Adrenal gland (tissue), 19 donors: ENCODE data around the gene SMARCD3. TPM values are rescaled to one million over a fixed set of nuclear protein-coding genes. Genes with fewer than 3 reads are reported as not detected.

Experiments
- DNase-seq, 7 donors: peaks; one replicate each; pipeline ENCODE4 v3.0.0-alpha.2; 2019 to 2020
- H3K27ac ChIP-seq, 5 donors: fragments of 200-600 bp; sonication (generic) in 4 of 5; 1 replicate in 3 of 5; 2 replicates in 2 of 5; pipeline versions ENCODE4 v1.5.1 to v1.8.0; 2016 to 2020; ENCODE audit warnings: mild to moderate bottlenecking in 1 of 5
- H3K27me3 ChIP-seq: fragments of 200-600 bp; 2 replicates; pipeline ENCODE4 v1.8.0; 2021
- H3K36me3 ChIP-seq, 2 donors: fragments of 200-600 bp; replicated peaks in 1 of 2; 1 replicate in 1 of 2; 2 replicates in 1 of 2; pipeline versions ENCODE4 v1.5.1 to v1.8.0; 2018 to 2022
- H3K4me1 ChIP-seq, 2 donors: fragments of 200-600 bp; replicated peaks in 1 of 2; 1 replicate in 1 of 2; 2 replicates in 1 of 2; pipeline versions ENCODE4 v1.5.1 to v1.8.0; 2018 to 2021
- H3K4me3 ChIP-seq, 4 donors: fragments of 200-600 bp; sonication (generic) in 3 of 4; one replicate each; pipeline ENCODE4 v1.5.1; 2016 to 2018
- H3K9me3 ChIP-seq, 3 donors: fragments of 200-600 bp; sonication (generic) in 1 of 3; replicated peaks in 1 of 3; 1 replicate in 2 of 3; 2 replicates in 1 of 3; pipeline versions ENCODE4 v1.5.1 to v1.8.0; 2016 to 2021
- CTCF ChIP-seq, 6 experiments: fragments of 450-650 bp in 4 of 6; fragments of 200-600 bp in 2 of 6; sonication (generic) in 1 of 6; IDR thresholded peaks; 1 replicate in 5 of 6; 2 replicates in 1 of 6; pipeline versions ENCODE4 v1.5.1 to v1.8.0; 2016 to 2021; ENCODE audit warnings: antibody characterized with exemption in 6 of 6, mild to moderate bottlenecking in 2 of 6, moderate library complexity in 1 of 6
- POLR2A ChIP-seq, 2 donors: fragments of 450-650 bp; IDR thresholded peaks; one replicate each; pipeline ENCODE4 v1.6.1; 2017; ENCODE audit warnings: antibody characterized with exemption in 2 of 2, mild to moderate bottlenecking in 2 of 2, moderate library complexity in 1 of 2
- WGBS, 4 donors: extraction: QIAGEN DNeasy Blood & Tissue Kit in 2 of 4; methylation state at CpG; one replicate each; pipeline versions ENCODE4 v1.1.5 to v1.1.7; 2013 to 2017; 5-methylcytosine and 5-hydroxymethylcytosine counted together
- intact Hi-C, 2 donors: fragments of 100-400 bp; cut with DNase I; formaldehyde crosslinking; loops; one replicate each; pipeline versions ENCODE4 v1.14.1 to v1.15.0; 2022 to 2023
- long read RNA-seq, 10 donors: library from polyadenylated mRNA in 3 of 10; unstranded in 2 of 10; stranded (forward) in 1 of 10; transcript quantifications; one replicate each; pipeline ENCODE4 v2.0.0 and lab custom pipeline, GENCODE V29; 2021 to 2026
- polyA plus RNA-seq, 3 donors: library from polyadenylated mRNA; stranded (reverse); fragments of 200-250 nt in 2 of 3; fragments of 350-450 nt in 1 of 3; fragmentation: Illumina TruSeq in 1 of 3; extraction: RNeasy Lipid Tissue Mini Kit (QIAGEN cat#74804) in 1 of 3; gene quantifications; one replicate each; pipeline ENCODE4 v1.2.3, GENCODE V29; 2013 to 2014
- total RNA-seq, 9 donors: library from RNA; depleted of rRNA in 4 of 9; stranded (reverse); fragments of >200 nt in 4 of 9; fragments of 120-200 nt in 1 of 9; fragmentation: NEBNext Ultra II Directional in 1 of 9; extraction: Animal tissue kit (Norgen Biotek cat#: 25700) in 1 of 9; gene quantifications; one replicate each; pipeline versions ENCODE4 v1.1.0 to v1.2.4, GENCODE V29; 2013 to 2023
- donor health status: healthy with polysubstance abuse.
- donor health status: Bipolar disorder and iron deficiency.
- donor health status: DM: yes; HTN: yes; CAD: no.
- donor health status: DM: no; HTN: no; CAD: no.
- donor health status: DM: no; HTN: no; CAD: no.
- donor health status: DM: yes; HTN: yes; CAD: no.

The SMARCD3 gene
- total RNA-seq: 100 to 1,000 TPM in 6 of 9 donors, 10 to 100 TPM in 3; 62.7 to 147 (median 109) TPM
- polyA plus RNA-seq: 100 to 1,000 TPM in 2 of 3 donors, 10 to 100 TPM in 1; 46.4 to 194 (median 147) TPM
- long read RNA-seq, donor 1, transcript SMARCD3-201 (13 exons, 1,993 nt): major isoform, 11 of 29 reads
- long read RNA-seq, donor 1, transcript SMARCD3-215 (2 exons, 468 nt): minor isoform, 8 of 29 reads
- long read RNA-seq, donor 1, partial matches to known transcripts: 0 of 29 reads
- long read RNA-seq, donor 1, other reads (novel, unspliced or antisense): 0 of 29 reads
- long read RNA-seq, donor 2, transcript SMARCD3-201 (13 exons, 1,993 nt): major isoform, 9 of 37 reads
- long read RNA-seq, donor 2, transcript SMARCD3-206 (4 exons, 1,755 nt): minor isoform, 5 of 37 reads
- long read RNA-seq, donor 2, transcript SMARCD3-209 (8 exons, 1,654 nt): major isoform, 9 of 37 reads
- long read RNA-seq, donor 2, partial matches to known transcripts: 12 of 37 reads
- long read RNA-seq, donor 2, other reads (novel, unspliced or antisense): 0 of 37 reads
- long read RNA-seq, donor 3, transcript SMARCD3-201 (13 exons, 1,993 nt): major isoform, 6 of 21 reads
- long read RNA-seq, donor 3, partial matches to known transcripts: 9 of 21 reads
- long read RNA-seq, donor 3, other reads (novel, unspliced or antisense): 0 of 21 reads
- long read RNA-seq, donor 4, partial matches to known transcripts: 1 of 3 reads
- long read RNA-seq, donor 4, other reads (novel, unspliced or antisense): 1 of 3 reads
- long read RNA-seq, donor 5, transcript SMARCD3-201 (13 exons, 1,993 nt): minor isoform, 42 of 140 reads
- long read RNA-seq, donor 5, transcript SMARCD3-203 (14 exons, 2,018 nt): major isoform, 64 of 140 reads
- long read RNA-seq, donor 5, partial matches to known transcripts: 8 of 140 reads
- long read RNA-seq, donor 5, other reads (novel, unspliced or antisense): 26 of 140 reads
- long read RNA-seq, donor 6, partial matches to known transcripts: 2 of 3 reads
- long read RNA-seq, donor 6, other reads (novel, unspliced or antisense): 0 of 3 reads
- long read RNA-seq, donor 7, transcript SMARCD3-201 (13 exons, 1,993 nt): major isoform, 5 of 35 reads
- long read RNA-seq, donor 7, transcript SMARCD3-206 (4 exons, 1,755 nt): major isoform, 5 of 35 reads
- long read RNA-seq, donor 7, partial matches to known transcripts: 16 of 35 reads
- long read RNA-seq, donor 7, other reads (novel, unspliced or antisense): 0 of 35 reads
- long read RNA-seq, donor 8, transcript SMARCD3-201 (13 exons, 1,993 nt): major isoform, 23 of 74 reads
- long read RNA-seq, donor 8, partial matches to known transcripts: 40 of 74 reads
- long read RNA-seq, donor 8, other reads (novel, unspliced or antisense): 0 of 74 reads
- long read RNA-seq, donor 9, transcript SMARCD3-201 (13 exons, 1,993 nt): major isoform, 7 of 29 reads
- long read RNA-seq, donor 9, transcript SMARCD3-215 (2 exons, 468 nt): minor isoform, 5 of 29 reads
- long read RNA-seq, donor 9, transcript SMARCD3-206 (4 exons, 1,755 nt): minor isoform, 5 of 29 reads
- long read RNA-seq, donor 9, partial matches to known transcripts: 6 of 29 reads
- long read RNA-seq, donor 9, other reads (novel, unspliced or antisense): 0 of 29 reads
- long read RNA-seq, donor 10, transcript SMARCD3-201 (13 exons, 1,993 nt): major isoform, 5 of 10 reads
- long read RNA-seq, donor 10, partial matches to known transcripts: 0 of 10 reads
- long read RNA-seq, donor 10, other reads (novel, unspliced or antisense): 0 of 10 reads

GRCh38 chr7:151248346-151249033 is at the start of gene SMARCD3:
TSS of gene SMARCD3 (minus strand) at chr7:151248694. CDS start at chr7:151248562, 132 bp downstream.
- 0 to 1% (median 1%) methylated on average over 30 to 71 of the region's 71 CpGs for WGBS, 4 donors
- peak; percentile 65 to 80 (median 75) for DNase-seq
- Histone ChIP-seq H3K4me1 (peaks cover 60 to 81% of the 10 kb centered on the region in 2 donors), H3K36me3 (no peaks in the 10 kb centered on the region), H3K27me3 (no peaks in the 10 kb centered on the region), H3K9me3 (no peaks in the 10 kb centered on the region), H3K4me3 (peak within 1 kb of the TSS in 3 of 4 donors; percentile 32 to 64 (median 48)), H3K27ac (peak within 1 kb of the TSS; percentile 78 to 99 (median 94))
- intact Hi-C loops: loop anchor here (5.0 kb wide), 1 partner anchor 54 kb away; no protein-coding TSS in a partner anchor
- TF ChIP-seq CTCF (IDR thresholded peaks at IDR 0.05) (no peak), POLR2A (IDR thresholded peaks at IDR 0.05) (peak in 1 of 2 donors; percentile 6)

- DNase-seq: no peak
- no peaks in the 10 kb centered on the region for H3K9me3 ChIP-seq
- no peaks in the 10 kb centered on the region for H3K27me3 ChIP-seq
- TF ChIP-seq POLR2A (IDR thresholded peaks at IDR 0.05) (no peak), CTCF (IDR thresholded peaks at IDR 0.05) (no peak)
- no peaks in the 10 kb centered on the region for H3K36me3 ChIP-seq
- no peak overlapping the region for H3K27ac ChIP-seq
- H3K4me1 ChIP-seq: no peaks in the 10 kb centered on the region
- 37 to 59% (median 46%) methylated on average over 3 of the region's 3 CpGs for WGBS, 4 donors
- H3K4me3 ChIP-seq: no peak overlapping the region
- intact Hi-C loops: no loop called here
Measured at GRCh38 chr7:151296202-151296992, 47.9 kb upstream of the SMARCD3 start.

- DNase-seq: no peak
- no peak overlapping the region for H3K4me3 ChIP-seq
- no peaks in the 10 kb centered on the region for H3K4me1 ChIP-seq
- intact Hi-C loops: no loop called here
- no peak overlapping the region for H3K27ac ChIP-seq
- 52 to 65% (median 59%) methylated on average over 3 of the region's 3 CpGs for WGBS, 4 donors
- H3K9me3 ChIP-seq: no peaks in the 10 kb centered on the region
- H3K27me3 ChIP-seq: no peaks in the 10 kb centered on the region
- H3K36me3 ChIP-seq: no peaks in the 10 kb centered on the region
- no peak for TF ChIP-seq CTCF (IDR thresholded peaks at IDR 0.05)
- no peak for TF ChIP-seq POLR2A (IDR thresholded peaks at IDR 0.05)
Measured at GRCh38 chr7:151292850-151293249, 44.4 kb upstream of the SMARCD3 start.
